CD4-positive, alpha-beta T cell treated with Interleukin-2 at 100 ng/mL for 4 hours (primary cell): Measurements from ENCODE around the gene C14orf39.
"Not testable (repeated sequence)": the region's sequence is repeated elsewhere in the genome, so short reads cannot be mapped to it uniquely, and the experiment has no call there.

Source experiments
- DNase-seq: peaks from one replicate; pipeline ENCODE4 v3.0.0-alpha.2; 2020; ENCODE audit warnings: low spot score

C14orf39 gene

DNA sequence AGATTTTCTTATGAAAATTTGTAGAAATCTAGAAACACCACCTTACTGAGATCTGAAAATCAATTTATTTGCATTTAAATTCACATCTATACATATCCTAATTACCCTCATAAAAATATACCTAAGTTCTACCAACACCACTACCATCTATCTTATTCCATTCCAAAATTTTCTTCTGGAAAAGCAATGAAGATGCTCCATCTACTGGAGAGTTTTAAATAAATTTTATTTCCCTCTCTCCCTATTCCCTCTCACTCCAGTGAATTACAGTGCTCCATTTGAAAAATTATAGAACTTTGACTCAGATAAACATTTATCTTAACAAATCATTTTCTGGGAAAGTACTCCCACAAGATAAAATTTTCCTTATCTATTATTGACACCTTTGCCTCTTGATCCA is 2.3 kb upstream of the C14orf39 start:
- DNase-seq: no peak

DNA sequence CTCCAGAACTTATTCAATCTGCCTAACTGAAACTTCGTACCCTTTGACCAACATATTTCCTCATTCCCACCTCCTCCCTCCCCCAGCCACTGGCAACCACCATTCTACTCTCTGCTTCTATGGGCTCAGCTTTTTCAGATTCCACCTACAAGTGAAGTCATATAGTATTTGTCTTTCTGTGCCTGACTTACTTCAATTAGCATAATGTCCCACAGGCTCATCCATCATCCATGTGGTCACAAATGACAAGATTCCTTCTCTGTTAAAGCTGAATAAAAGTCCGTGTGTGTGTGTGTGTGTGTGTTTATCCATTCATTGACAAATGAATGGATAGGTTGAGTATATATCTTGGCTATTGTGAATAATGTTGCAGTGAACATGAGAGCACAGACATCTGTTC is 1.3 kb upstream of the C14orf39 start:
- DNase-seq: no peak

DNA sequence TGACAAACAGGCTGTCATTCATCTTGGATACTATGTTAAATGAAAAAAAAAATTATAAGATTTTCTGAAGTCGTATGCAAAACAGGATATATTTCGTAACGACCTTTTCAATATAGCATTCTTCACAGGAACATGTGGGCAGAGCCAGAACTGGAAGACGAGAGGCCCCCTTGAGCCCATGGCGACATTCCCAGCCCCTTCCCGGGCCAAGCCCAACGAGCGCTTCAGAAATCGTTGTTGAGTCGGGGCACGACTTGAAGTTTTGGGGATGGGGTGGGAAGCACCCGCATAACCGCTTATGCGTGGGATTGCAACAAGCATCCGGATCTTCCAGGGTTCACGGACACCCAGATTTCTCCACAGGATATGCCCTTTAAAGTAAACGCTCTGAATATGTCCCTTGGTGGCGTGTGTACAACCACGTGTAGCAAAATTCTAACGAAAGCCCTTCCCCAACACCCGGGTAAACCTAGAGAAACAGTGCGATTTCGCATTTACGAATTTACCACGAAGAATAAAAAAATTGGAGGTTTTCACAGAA is 736 bp downstream of the C14orf39 start:
- DNase-seq: no peak

DNA sequence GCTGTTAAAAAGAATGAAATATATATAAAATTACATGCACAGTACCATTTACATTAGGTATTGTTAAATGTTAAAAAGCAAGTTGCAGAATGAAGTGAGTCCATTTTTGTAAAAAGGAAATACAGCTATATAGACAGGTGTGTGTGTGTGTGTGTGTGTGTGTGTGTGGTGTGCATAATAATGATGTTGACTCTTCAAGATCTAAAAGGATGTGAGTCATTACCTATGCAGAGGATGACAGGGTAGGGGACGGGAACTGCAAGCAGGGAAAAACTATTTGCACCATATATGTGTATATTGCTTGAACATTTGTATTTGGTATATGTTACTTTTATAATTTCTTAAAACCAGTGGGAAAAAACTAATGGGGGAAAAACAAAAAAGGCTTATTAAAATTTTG is 3.1 kb downstream of the C14orf39 start:
- no peak for DNase-seq

DNA sequence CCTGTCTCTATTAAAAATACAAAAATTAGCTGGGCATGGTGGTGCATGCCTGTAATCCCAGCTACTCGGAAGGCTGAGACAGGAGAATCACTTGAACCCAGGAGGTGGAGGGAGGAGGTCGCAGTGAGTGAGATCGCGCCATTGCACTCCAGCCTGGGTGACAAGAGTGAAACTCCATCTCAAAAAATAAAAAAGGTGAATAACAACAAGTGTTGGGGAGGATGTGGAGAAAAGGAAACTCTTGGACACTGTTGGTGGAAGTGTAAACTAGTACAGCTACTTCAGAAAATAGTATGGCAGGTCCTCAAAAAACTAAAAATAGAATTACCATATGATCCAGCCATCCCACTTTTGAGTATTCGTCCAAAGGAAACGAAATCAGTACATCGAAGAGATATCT is 5.6 kb downstream of the C14orf39 start:
- not testable (repeated sequence) for DNase-seq

DNA sequence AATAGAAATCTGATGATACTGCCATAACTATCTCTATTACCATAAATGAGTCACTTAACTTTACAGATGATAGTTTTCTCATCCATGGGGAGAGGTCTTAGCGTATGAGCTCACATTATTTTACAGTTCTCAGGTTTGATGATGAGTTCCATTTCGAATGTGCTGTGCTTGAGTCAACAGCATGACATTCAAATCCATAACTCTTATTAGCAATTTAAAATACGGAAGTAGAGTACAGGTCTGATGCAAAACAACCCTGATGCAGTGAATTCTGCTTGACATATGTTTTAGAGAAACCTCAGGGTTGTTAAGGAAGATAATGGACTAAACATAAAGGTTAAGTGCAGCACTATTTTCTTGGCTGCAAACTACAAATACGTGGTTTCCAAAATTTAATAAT is 30.0 kb downstream of the C14orf39 start:
- DNase-seq: no peak

DNA sequence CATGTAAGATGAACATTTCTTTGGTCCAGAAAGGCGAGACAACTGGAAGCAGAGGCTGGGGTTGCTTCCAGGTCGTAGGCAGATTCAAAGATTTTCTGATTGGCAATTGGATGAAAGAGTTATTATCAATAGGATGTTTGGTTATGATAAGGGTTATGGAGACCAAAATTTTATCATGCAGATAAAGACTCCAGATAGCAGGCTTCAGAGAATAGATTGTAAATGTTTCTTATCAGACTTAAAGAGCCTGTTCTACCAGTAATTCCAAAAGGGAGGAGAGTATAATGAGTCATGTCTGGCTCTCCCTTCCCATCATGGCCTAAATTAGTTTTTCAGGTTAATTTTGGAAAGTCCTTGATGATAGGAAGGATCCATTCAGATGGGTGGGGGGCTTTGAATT is 55.6 kb downstream of the C14orf39 start:
- DNase-seq: no peak

DNA sequence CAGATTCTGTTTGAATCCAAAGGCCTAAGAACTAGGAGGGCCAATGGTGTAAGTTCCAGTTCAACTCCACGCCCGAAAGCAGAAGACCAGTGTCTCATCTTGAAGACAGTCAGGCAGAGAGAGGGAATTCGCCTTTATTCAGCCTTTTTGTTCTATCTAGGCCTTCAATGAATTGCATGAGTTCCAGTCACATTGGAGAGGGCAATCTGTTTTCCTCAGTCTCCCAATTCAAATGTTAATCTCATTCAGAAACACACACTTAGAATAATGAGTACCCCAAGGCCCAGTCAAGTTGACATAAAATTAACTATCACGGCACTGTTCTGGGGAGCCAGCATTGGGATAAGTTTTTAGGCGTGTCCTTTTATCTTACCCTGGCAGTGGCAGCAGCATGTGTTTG is 65.8 kb downstream of the C14orf39 start:
- no peak for DNase-seq

DNA sequence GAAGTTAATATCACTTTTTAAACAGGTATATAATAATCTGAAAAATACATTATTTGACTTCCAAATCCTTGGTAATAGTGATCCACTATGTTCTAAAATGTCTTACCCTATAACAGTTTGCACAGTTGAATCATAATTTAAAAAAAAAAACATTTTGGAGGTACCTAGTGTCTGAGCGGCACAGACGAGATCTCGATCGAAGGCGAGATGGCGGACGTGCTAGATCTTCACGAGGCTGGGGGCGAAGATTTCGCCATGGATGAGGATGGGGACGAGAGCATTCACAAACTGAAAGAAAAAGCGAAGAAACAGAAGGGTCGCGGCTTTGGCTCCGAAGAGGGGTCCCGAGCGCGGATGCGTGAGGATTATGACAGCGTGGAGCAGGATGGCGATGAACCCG is 88.3 kb downstream of the C14orf39 start:
- DNase-seq: not testable (repeated sequence)

DNA sequence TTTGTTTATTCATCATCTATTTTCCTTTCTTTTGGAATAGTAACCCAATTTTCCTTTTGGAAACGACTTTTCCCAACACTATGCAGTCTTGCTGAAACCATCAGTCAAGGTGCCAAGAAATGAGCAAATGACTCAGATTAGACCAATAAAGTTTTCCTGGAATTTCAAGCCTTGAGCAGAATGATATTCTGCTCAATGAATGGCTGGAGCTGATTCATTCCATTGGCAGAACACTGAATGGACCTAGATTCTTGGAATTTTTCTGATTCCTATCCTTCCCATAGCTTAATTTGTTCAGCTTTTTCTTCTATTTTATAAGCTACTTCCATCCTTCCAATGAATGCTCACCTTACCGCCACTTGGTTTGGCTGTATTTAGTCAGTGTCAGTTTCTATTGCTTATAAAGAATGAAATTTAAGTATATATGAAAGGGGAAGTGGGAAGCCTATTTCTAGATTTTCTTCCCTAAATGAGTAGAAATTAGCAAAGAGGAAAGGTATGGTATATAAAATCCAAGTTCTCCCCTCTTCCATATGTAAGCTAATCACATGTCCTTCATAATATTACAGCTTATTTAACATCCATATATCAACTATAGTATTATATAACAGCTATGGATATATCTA is 89.0 kb downstream of the C14orf39 start:
- no peak for DNase-seq
